Subcutaneous adipose tissue (tissue), 4 donors: ENCODE data around the gene PRKG1. TPM values are rescaled to one million over a fixed set of nuclear protein-coding genes. Genes with fewer than 3 reads are reported as not detected.

ENCODE experiments used
- CTCF ChIP-seq: fragments of 450-650 bp; IDR thresholded peaks from one replicate; pipeline ENCODE4 v1.5.1; 2016; ENCODE audit warnings: low read depth, mild to moderate bottlenecking, control low read depth, antibody characterized with exemption, moderate library complexity
- total RNA-seq, 4 donors: library from RNA; depleted of rRNA; stranded (reverse); fragments of >200 nt; gene quantifications; one replicate each; pipeline ENCODE4 v1.1.0, GENCODE V29; 2016

The PRKG1 gene
- total RNA-seq, 4 donors from 2014 or later = 7.6 to 17.2 (median 10.7) TPM

DNA sequence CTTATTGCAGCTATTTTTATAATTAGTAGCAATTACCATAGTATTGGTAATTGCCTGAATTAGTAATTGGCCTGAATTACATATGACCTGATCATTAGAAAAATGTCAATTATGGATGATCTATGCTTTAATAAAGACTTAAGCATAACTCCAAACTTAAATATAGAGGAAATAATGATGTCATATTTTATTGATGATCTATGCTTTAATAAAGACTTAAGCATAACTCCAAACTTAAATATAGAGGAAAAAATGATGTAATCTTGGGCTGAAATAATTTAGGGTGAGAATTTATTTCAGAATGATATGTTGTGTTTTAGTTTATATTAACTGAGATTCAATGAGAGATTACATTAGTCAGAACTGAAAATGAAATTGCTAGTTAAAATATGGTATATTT, 973.8 kb downstream of the PRKG1 start:
- no peak for TF ChIP-seq CTCF

- TF ChIP-seq CTCF = no peak
Observed at GRCh38 chr10:52050429-52051047, 976.3 kb downstream of the PRKG1 start.

DNA sequence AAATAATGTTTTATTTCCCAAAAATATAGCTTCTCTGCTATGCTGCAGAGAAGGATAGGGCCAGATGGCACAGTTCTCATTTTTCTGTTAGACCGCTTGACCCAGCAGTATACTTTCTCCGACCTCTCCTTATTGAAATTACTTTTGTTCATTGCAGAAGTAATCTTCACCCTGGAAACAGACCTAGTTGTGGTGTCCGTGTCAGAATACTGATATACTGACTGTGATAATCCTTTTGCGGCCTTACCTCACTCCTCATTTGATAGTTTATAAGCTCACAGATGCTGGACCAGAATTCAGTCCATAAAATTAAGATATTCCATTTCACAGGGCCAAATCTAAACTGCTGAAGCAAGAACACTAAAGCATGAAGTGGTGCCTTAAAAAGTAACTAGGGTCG, 979.2 kb downstream of the PRKG1 start:
- no peak for TF ChIP-seq CTCF

- TF ChIP-seq CTCF = no peak
Observed at GRCh38 chr10:52056291-52056690, 982.0 kb downstream of the PRKG1 start.

- no peak for TF ChIP-seq CTCF
Observed at GRCh38 chr10:52059089-52059488, 984.8 kb downstream of the PRKG1 start.

DNA sequence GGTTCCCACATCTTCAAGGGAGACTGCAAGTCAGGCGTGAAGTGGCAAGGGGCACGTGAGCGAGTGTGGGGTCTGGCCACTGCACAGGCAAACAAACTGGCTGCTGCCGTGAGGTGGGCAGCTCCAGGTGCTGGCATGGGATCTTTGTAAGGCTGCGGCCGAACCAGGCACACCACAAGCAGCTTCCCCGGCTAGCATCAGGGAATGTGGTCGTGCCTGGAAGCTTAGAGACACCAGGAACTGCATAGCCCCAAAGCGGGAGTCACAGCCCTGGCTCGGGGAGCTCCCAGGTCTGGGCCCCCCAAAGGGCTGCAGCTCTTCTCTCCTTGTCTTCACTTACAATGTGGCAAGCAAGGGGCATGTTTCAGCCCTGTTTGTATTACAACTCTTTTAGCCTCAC, 988.9 kb downstream of the PRKG1 start:
- no peak for TF ChIP-seq CTCF

DNA sequence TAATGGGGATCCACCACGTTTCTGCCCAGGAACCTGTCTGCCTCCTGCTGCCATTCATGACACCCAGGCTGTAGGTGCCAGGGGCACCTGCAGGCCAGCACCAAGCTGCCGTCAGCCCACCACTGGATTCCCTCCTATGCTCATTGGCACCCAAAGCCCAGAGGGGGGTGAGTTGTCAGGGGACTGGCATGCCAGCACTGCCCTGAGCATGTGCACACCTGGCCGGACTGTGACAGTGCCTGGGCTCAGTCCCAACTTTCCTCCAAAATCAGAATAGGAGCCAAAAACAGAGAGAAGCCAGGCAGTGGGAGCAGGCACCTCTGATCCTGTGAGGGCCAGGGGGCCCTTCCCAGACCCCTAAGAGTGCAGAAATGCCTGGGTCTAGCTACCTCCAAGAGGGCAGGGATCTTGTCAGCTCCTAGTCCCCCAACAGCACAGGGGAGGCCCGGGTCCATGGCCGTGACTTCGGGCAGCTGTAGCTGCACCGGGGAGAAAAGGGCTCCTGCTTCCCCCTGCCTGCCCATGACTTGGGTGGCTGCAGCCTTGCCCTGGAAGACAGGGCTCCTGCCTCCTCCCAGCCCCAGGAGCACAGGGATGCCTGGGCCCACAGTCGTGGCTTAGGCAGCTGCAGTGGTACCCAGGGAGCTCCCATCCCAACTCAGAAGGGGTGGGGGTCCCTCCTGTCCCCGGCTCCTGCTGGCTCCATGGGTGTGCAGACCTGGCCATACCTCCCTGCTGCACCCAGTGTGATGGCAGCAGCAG, 990.0 kb downstream of the PRKG1 start:
- TF ChIP-seq CTCF = no peak
